HFF-Myc (cell line): Measurements from ENCODE around the gene CDH24.
"Not testable (repeated sequence)": the region's sequence is repeated elsewhere in the genome, so short reads cannot be mapped to it uniquely, and the experiment has no call there.

ENCODE experiments used
- DNase-seq: peaks from one replicate; pipeline ENCODE4 v3.0.0-alpha.2; 2011; ENCODE audit warnings: low read depth; ENCODE audit errors: extremely low read depth
- H3K4me3 ChIP-seq: replicated peaks from 2 replicates; pipeline ENCODE4 v1.5.1; 2011; ENCODE audit warnings: low read depth, mild to moderate bottlenecking, control low read depth, low read length
- TF ChIP-seq, protein P1 (sequence below): IDR thresholded peaks from 2 replicates; pipeline ENCODE4 v1.5.1; 2012; ENCODE audit warnings: mild to moderate bottlenecking, low read depth, low read length, control low read depth; ENCODE audit errors: missing control alignments

CDH24 gene

DNA sequence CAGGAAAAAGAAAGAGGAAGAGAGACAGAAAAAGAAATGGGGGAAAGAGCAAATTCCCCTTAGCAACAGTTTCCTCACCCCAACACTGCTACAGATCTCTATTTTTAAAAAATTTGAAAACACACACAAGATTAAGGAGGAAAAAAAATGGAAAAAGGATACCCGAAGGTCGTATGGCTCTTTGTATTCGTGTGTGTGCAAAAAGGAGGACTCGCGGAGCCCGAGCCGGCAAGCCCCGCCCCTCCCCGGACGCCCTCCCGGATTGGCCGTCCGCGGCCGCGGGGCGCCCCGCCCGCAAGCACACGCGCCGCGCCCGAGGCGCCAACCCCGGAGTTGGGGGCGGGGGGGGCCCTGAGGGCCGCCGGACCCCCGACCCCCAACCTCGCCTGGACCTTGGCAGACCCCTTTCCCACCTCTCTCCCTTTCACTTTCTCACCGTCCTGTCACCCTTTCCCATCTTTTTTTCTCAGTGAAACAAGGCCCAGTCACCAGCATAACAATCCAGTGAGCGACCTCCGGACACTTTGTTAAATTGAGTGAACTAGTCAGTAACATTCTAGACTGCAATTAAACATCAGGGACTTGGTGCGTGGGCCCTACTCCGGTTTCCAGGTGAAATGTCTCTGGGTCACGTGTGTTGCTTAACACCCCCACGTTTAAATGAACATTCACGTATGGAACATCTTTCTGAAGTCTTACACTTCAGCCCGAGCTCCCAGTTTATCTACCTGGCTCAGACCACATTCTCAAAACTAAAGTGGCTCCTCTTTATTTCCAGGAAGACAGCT lies 47.2 kb downstream of the CDH24 start, which contains the start of gene C14orf93:
Gene C14orf93 (minus strand): TSS at position 205 of the 788 bp plus-strand sequence. CDS start 11,120 bp downstream, outside the sequence.
- DNase-seq = no peak

DNA sequence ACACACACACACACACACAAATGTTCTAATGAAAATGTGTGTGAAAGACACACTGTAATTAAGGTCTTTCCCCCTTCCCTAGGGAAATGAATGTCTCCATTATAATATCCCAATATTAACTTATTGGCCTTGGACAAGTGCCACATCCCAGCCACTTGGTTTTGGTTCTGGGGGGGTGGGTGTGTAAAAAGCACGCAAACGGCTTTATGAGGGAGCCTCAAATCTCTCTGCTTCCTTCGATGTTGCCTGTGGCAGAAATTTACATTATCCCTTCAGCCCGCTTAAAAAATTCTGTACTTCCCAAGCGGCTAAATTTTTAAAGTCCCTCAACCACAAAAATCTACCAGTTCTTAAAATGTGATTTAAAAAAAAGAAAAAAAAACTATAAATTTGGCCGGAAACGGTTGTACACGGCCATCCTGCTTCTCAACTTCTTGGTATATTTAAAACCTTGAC lies 47.8 kb downstream of the CDH24 start:
- peak overlapping the region; percentile 41 for H3K4me3 ChIP-seq
- no peak for DNase-seq
- TF ChIP-seq, protein P1, sequence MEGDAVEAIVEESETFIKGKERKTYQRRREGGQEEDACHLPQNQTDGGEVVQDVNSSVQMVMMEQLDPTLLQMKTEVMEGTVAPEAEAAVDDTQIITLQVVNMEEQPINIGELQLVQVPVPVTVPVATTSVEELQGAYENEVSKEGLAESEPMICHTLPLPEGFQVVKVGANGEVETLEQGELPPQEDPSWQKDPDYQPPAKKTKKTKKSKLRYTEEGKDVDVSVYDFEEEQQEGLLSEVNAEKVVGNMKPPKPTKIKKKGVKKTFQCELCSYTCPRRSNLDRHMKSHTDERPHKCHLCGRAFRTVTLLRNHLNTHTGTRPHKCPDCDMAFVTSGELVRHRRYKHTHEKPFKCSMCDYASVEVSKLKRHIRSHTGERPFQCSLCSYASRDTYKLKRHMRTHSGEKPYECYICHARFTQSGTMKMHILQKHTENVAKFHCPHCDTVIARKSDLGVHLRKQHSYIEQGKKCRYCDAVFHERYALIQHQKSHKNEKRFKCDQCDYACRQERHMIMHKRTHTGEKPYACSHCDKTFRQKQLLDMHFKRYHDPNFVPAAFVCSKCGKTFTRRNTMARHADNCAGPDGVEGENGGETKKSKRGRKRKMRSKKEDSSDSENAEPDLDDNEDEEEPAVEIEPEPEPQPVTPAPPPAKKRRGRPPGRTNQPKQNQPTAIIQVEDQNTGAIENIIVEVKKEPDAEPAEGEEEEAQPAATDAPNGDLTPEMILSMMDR = no peak

More for the DNA sequence above, 47.2 kb downstream of the CDH24 start, which contains the start of gene C14orf93:
- peak within 1 kb of the TSS; percentile 41 for H3K4me3 ChIP-seq
- TF ChIP-seq, protein P1 = no peak

DNA sequence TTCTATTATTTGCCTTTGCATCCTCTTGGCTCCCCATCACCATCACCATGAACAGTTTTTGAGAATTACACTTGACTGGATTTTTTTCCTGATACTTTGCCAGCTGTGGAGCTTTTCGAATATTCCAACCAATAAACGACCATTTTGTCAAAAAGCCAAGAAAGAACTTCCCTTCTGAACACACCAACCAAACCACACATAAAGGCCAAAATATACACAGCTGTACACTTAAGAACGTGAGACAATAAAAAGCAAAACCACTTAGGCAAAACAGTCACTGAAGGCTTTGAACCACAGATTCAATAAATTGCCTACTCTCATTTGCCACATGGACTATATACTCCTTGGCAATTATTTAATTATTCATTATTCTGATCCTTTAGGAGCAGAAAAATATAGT lies 48.5 kb downstream of the CDH24 start:
- peak; percentile 38 for DNase-seq
- 0 out of 2 replicates have a peak overlapping the region, but pooled peaks have one; percentile 1 for H3K4me3 ChIP-seq
- TF ChIP-seq, protein P1 = no peak

DNA sequence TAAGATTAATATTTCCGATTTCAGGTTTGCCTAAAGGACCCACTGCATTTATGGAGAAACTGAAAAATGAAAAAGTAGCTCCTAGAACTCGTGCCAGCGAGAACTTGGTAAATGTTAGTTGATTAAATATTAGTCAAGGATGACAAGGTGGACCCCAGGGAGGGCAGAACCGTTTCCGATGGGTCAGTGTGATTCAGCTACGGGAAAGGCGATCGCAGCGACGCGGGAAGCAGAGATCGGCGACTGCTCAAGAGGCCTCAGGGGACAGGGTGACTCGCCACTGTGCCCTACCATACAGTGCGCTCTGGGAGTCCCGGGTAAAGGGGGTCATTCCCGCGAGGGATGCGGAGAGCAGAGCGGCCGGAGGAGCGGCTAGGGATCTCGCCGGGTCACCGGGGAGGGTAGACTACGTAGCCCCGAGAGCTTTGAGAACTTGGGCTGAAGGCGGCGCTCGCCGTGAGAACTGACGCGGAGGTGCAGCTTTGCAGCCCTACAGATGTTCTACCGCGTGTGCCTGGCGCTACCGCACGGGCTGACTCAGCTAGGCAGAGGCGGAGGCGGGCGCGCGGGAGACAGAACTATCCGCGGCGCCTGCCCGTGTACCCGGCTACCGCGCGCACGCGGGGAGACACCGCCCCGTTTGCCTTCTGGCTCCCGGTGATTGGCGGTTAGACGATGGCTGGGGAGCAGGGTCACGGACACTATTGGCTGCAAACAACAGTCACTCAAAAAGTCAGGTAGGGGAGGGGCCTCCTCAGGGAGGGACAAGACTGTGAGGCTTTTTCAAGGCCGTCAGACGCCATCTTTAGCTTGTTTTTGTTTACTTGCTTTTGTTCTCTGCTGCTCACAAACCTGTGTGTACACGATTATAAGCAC lies 50.5 kb downstream of the CDH24 start:
- DNase-seq = peak; percentile 96
- peak overlapping the region; percentile 50 for H3K4me3 ChIP-seq
- TF ChIP-seq, protein P1 = peak; percentile 3

DNA sequence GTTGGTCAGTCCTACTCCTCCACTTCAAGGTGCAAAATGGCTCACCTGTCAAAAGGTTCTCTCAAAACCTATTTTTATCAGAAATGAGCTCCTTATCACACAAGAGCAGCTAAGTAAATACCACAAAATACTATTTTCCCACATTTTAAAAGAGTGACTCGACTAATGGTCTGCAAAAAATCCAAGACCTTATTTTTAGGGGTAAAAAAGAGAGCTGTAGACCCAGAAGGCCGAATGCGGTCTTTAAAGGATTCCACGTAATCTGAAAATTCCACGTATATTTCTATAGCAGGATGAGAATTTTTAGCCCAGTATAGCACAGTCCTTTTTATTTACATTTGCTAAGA lies 51.2 kb downstream of the CDH24 start:
- peak overlapping the region; percentile 50 for H3K4me3 ChIP-seq
- TF ChIP-seq, protein P1 = no peak
- no peak for DNase-seq

DNA sequence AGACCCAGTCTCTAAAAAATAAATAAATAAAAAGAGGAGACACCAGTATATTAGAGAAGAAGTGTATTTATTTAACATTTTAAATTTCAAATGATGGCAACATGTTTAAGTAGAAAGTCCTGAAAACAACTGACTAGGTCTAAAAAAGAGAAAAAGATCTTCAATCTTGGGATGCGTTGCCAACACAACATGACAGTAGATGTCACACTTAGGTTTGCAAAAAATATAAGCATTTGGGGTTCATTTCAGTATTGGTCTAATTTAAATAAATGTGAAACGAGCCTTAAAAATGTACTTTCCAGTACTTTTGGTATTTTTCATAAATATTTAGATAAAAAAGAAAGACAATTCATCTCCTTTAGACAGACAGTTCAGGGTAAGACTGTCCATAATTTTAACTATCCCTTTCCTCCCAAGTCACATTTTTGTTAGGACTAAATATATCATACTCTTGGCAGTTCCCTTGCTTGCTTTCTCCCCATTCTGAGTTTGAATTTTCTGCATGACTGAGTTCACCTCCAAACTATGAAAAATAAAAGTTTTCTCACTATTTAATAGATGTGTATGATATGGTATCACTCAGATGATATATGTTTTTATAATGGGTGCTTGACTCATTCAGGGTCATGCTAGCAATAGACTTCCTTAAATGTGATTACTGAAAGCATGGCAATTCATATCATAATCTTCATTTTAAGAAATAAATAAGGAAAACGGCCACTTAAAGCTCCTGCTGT lies 51.7 kb downstream of the CDH24 start:
- DNase-seq = no peak
- TF ChIP-seq, protein P1 = no peak
- peak overlapping the region; percentile 50; the same call in 1 of the 2 replicates for H3K4me3 ChIP-seq

DNA sequence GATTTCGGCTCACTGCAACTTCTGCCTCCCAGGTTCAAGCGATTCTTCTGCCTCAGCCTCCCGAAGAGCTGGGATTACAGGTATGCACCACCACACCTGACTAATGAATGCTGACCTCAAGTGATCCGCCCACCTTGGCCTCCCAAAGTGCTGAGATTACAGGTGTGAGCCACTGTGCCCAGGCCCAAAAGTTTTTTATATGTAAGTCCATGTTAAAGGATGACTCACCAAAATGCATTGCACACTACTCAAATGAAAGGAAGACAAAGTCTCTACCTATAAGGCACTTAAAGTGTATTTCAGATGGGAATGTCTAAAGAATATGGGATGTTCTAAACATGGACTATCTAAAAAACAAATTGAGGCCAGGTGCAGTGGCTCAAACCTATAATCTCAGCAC lies 53.0 kb downstream of the CDH24 start:
- not testable (repeated sequence) for DNase-seq, H3K4me3 ChIP-seq
